WTC11 (cell line): Measurements from ENCODE around the gene LINC00305. TPM values are rescaled to one million over a fixed set of nuclear protein-coding genes. Genes with fewer than 3 reads are reported as not detected.

Experiments
- ATAC-seq: fragments of 200-7000 bp; cut with Tn5 transposase; 2 replicates; pipeline ENCODE4 v1.10.0; 2021; ENCODE audit warnings: mild to moderate bottlenecking, moderate library complexity
- CTCF ChIA-PET: fragments of 300-600 bp; sonication (Branson Sonifier 250); formaldehyde crosslinking; loops from one replicate; lab custom pipeline; 2021; ENCODE audit warnings: antibody characterized with exemption; lab: Charles Lee
- POLR2A ChIA-PET: fragments of 350-600 bp; sonication (Branson Sonifier 250); formaldehyde crosslinking; loops from one replicate; lab custom pipeline; 2021; ENCODE audit warnings: antibody characterized with exemption; lab: Charles Lee
- DNase-seq: peaks from one replicate; pipeline ENCODE4 v3.0.0; 2021; ENCODE audit warnings: low spot score
- H3K27ac Mint-ChIP-seq: 2 replicates; pipeline ENCODE4 v1.8.0; 2021; ENCODE audit warnings: mixed read lengths
- H3K27me3 Mint-ChIP-seq: 2 replicates; pipeline ENCODE4 v1.8.0; 2021; ENCODE audit warnings: low read depth, mild to moderate bottlenecking, moderate library complexity, mixed read lengths
- H3K36me3 Mint-ChIP-seq: 2 replicates; pipeline ENCODE4 v1.8.0; 2021; ENCODE audit warnings: mixed read lengths
- H3K4me1 Mint-ChIP-seq: 2 replicates; pipeline ENCODE4 v1.8.0; 2022; ENCODE audit warnings: mixed read lengths
- H3K4me3 Mint-ChIP-seq: 2 replicates; pipeline ENCODE4 v1.8.0; 2021; ENCODE audit warnings: mild to moderate bottlenecking, moderate library complexity, mixed read lengths
- H3K9me3 Mint-ChIP-seq: 2 replicates; pipeline ENCODE4 v1.8.0; 2021; ENCODE audit warnings: mixed read lengths
- AR ChIP-seq: fragments of 250-450 bp; sonication (Bioruptor Pico); IDR thresholded peaks from 2 replicates; pipeline ENCODE4 v1.9.0; 2021; ENCODE audit warnings: mild to moderate bottlenecking
- ATF1 ChIP-seq: sonication (generic); formaldehyde crosslinking; IDR thresholded peaks from 2 replicates; pipeline ENCODE4 v1.8.1; 2023; ENCODE audit warnings: mild to moderate bottlenecking, moderate library complexity, missing genetic modification reagents
- CBFB ChIP-seq: sonication (generic); formaldehyde crosslinking; IDR thresholded peaks from 2 replicates; pipeline ENCODE4 v1.8.1; 2022; ENCODE audit warnings: mild to moderate bottlenecking, low read depth, missing genetic modification reagents
- CTCF ChIP-seq: fragments of 200-600 bp; IDR thresholded peaks from 2 replicates; pipeline ENCODE4 v1.8.0; 2022; ENCODE audit warnings: antibody characterized with exemption
- E2F5 ChIP-seq: sonication (generic); formaldehyde crosslinking; IDR thresholded peaks from 2 replicates; pipeline ENCODE4 v1.8.1; 2022; ENCODE audit warnings: mild to moderate bottlenecking, moderate library complexity, missing genetic modification reagents
- EMX1 ChIP-seq: fragments of 250-450 bp; sonication (Bioruptor Pico); IDR thresholded peaks from 2 replicates; pipeline ENCODE4 v1.8.0; 2021; ENCODE audit warnings: mild to moderate bottlenecking
- FOXJ3 ChIP-seq: sonication (generic); formaldehyde crosslinking; IDR thresholded peaks from 2 replicates; pipeline ENCODE4 v1.9.0; 2021; ENCODE audit warnings: missing genetic modification reagents, mild to moderate bottlenecking, borderline replicate concordance
- GTF2I ChIP-seq: fragments of 250-450 bp; sonication (Bioruptor Pico); conservative IDR thresholded peaks from 2 replicates; pipeline ENCODE4 v1.4.0; 2021; ENCODE audit warnings: mild to moderate bottlenecking
- MXD4 ChIP-seq: fragments of 250-450 bp; sonication (Bioruptor Pico); IDR thresholded peaks from 2 replicates; pipeline ENCODE4 v1.8.0; 2021; ENCODE audit warnings: mild to moderate bottlenecking, moderate library complexity, borderline replicate concordance
- MYBL2 ChIP-seq: sonication (generic); formaldehyde crosslinking; IDR thresholded peaks from 2 replicates; pipeline ENCODE4 v1.8.1; 2023; ENCODE audit warnings: mild to moderate bottlenecking, moderate library complexity, missing genetic modification reagents
- OVOL2 ChIP-seq: fragments of 250-450 bp; sonication (Bioruptor Pico); IDR thresholded peaks from 2 replicates; pipeline ENCODE4 v1.9.0; 2021; ENCODE audit warnings: mild to moderate bottlenecking, borderline replicate concordance
- ZBTB21 ChIP-seq: sonication (generic); formaldehyde crosslinking; IDR thresholded peaks from 2 replicates; pipeline ENCODE4 v1.8.1; 2023; ENCODE audit warnings: mild to moderate bottlenecking, missing genetic modification reagents, borderline replicate concordance
- ZMAT4 ChIP-seq: fragments of 250-450 bp; sonication (Bioruptor Pico); IDR thresholded peaks from 2 replicates; pipeline ENCODE4 v1.9.0; 2021; ENCODE audit warnings: mild to moderate bottlenecking
- ZNF396 ChIP-seq: fragments of 250-450 bp; sonication (Bioruptor Pico); IDR thresholded peaks from 2 replicates; pipeline ENCODE4 v1.8.0; 2021; ENCODE audit warnings: mild to moderate bottlenecking, moderate library complexity, borderline replicate concordance
- total RNA-seq: library from RNA; stranded (reverse); gene quantifications from 3 replicates; pipeline ENCODE4 v1.2.3, GENCODE V29; 2021
- TF ChIP-seq, protein P1 (sequence below): sonication (generic); formaldehyde crosslinking; conservative IDR thresholded peaks from 2 replicates; pipeline ENCODE4 v1.8.1; 2023; ENCODE audit warnings: mild to moderate bottlenecking, low read depth, missing genetic modification reagents, moderate library complexity
- TF ChIP-seq, protein P2 (sequence below): fragments of 250-450 bp; sonication (Bioruptor Pico); IDR thresholded peaks from 2 replicates; pipeline ENCODE4 v1.9.0; 2021; ENCODE audit warnings: mild to moderate bottlenecking, borderline replicate concordance

LINC00305 gene
- total RNA-seq, 1 experiment from 2014 or later = not detected

DNA sequence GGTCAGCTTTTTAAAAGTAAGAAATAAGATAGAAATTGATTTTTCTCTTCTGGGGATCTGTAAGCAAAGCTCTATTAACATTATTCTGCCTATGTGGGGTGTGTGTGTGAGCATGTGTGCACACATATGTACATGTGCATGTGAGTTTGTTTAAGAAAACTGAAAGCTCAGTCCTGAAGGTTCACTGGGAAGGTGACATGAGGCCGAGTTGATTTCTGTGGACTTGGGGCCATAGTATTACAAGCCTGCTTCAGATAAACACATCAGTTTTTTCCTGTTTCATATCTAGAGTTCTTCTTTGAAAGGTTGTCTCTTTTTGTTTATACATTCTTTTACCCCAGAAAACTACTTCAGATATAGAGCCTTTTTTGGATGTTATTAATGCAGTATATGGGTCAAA lies 95.6 kb downstream of the LINC00305 start:
- CTCF ChIA-PET = no interaction called here

More for the DNA sequence above, 95.6 kb downstream of the LINC00305 start:
- H3K36me3 Mint-ChIP-seq = no peaks in the 10 kb centered on the region
- TF ChIP-seq, protein P1, sequence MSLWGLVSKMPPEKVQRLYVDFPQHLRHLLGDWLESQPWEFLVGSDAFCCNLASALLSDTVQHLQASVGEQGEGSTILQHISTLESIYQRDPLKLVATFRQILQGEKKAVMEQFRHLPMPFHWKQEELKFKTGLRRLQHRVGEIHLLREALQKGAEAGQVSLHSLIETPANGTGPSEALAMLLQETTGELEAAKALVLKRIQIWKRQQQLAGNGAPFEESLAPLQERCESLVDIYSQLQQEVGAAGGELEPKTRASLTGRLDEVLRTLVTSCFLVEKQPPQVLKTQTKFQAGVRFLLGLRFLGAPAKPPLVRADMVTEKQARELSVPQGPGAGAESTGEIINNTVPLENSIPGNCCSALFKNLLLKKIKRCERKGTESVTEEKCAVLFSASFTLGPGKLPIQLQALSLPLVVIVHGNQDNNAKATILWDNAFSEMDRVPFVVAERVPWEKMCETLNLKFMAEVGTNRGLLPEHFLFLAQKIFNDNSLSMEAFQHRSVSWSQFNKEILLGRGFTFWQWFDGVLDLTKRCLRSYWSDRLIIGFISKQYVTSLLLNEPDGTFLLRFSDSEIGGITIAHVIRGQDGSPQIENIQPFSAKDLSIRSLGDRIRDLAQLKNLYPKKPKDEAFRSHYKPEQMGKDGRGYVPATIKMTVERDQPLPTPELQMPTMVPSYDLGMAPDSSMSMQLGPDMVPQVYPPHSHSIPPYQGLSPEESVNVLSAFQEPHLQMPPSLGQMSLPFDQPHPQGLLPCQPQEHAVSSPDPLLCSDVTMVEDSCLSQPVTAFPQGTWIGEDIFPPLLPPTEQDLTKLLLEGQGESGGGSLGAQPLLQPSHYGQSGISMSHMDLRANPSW (CRISPR knock-in tag) = no peak
- TF ChIP-seq, protein P2, sequence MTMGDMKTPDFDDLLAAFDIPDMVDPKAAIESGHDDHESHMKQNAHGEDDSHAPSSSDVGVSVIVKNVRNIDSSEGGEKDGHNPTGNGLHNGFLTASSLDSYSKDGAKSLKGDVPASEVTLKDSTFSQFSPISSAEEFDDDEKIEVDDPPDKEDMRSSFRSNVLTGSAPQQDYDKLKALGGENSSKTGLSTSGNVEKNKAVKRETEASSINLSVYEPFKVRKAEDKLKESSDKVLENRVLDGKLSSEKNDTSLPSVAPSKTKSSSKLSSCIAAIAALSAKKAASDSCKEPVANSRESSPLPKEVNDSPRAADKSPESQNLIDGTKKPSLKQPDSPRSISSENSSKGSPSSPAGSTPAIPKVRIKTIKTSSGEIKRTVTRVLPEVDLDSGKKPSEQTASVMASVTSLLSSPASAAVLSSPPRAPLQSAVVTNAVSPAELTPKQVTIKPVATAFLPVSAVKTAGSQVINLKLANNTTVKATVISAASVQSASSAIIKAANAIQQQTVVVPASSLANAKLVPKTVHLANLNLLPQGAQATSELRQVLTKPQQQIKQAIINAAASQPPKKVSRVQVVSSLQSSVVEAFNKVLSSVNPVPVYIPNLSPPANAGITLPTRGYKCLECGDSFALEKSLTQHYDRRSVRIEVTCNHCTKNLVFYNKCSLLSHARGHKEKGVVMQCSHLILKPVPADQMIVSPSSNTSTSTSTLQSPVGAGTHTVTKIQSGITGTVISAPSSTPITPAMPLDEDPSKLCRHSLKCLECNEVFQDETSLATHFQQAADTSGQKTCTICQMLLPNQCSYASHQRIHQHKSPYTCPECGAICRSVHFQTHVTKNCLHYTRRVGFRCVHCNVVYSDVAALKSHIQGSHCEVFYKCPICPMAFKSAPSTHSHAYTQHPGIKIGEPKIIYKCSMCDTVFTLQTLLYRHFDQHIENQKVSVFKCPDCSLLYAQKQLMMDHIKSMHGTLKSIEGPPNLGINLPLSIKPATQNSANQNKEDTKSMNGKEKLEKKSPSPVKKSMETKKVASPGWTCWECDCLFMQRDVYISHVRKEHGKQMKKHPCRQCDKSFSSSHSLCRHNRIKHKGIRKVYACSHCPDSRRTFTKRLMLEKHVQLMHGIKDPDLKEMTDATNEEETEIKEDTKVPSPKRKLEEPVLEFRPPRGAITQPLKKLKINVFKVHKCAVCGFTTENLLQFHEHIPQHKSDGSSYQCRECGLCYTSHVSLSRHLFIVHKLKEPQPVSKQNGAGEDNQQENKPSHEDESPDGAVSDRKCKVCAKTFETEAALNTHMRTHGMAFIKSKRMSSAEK = no peak
- TF ChIP-seq CTCF (no peak), MYBL2 (no peak), MXD4 (CRISPR knock-in tag) (no peak), ZBTB21 (CRISPR knock-in tag) (no peak), OVOL2 (no peak), FOXJ3 (no peak), ATF1 (CRISPR knock-in tag) (no peak), CBFB (CRISPR knock-in tag) (no peak), ZMAT4 (no peak), GTF2I (CRISPR knock-in tag) (no peak), EMX1 (CRISPR knock-in tag) (no peak), ZNF396 (CRISPR knock-in tag) (no peak), E2F5 (CRISPR knock-in tag) (no peak), AR (CRISPR knock-in tag) (no peak)
- DNase-seq (no peak), ATAC-seq (no peak)
- no peak overlapping the region for H3K27ac Mint-ChIP-seq
- H3K4me1 Mint-ChIP-seq = peaks cover 16% of the 10 kb centered on the region
- peaks cover 64% of the 10 kb centered on the region for H3K27me3 Mint-ChIP-seq
- POLR2A ChIA-PET = no interaction called here
- H3K9me3 Mint-ChIP-seq = no peaks in the 10 kb centered on the region
- no peak overlapping the region for H3K4me3 Mint-ChIP-seq
